Measurements from ENCODE around the gene NFIA.

Gene NFIA

DNA sequence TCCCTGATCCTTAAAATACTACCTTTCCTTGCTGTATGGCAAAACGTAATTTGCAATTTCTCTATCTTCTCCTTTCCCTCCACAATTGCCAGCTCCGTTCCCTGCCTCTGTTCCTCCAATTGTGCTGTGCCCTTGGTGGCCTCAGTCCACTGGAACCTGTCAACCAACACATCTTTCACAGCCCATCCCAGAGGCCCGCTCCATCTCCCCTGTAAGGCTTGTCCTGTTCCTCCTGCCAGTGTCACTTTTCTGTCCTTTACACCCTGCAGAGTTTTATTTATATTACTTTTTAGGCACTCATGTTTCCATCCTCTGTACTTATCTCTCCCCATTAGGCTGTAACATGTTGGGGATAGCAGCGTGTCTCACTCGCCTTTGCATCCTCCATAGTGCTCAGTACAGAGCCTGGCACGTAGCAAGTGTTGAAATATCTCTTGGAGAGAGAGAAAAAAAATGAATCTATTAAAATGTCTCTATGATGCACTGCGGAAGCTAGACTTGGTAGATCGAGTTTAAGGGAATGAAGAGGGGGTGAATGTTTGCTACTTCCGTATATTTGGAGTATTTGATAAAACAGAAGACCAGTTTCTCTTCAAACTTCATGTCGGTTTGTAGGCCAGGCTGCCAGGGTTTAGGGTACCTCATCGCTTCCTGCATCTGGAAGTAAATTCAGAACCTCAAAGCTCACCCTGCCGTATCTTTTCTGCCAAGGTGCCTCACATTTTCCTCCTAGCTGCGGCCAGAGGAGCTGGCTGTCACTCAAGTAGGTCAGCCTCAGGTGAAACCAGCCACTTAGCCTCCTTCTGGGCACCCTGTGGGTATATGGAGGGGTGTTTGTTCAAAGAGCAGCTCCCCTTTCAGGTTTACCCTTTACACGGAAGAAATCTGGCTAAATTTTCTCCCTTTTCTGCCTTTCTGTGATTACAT is 338.8 kb downstream of the NFIA start:
- DNase-seq, result no peak

GRCh38 chr1:61423643-61424042 is 341.3 kb downstream of the NFIA start:
- DNase-seq, result no peak

- no peak for DNase-seq
Observed at GRCh38 chr1:61424382-61424781, 342.0 kb downstream of the NFIA start.

DNA sequence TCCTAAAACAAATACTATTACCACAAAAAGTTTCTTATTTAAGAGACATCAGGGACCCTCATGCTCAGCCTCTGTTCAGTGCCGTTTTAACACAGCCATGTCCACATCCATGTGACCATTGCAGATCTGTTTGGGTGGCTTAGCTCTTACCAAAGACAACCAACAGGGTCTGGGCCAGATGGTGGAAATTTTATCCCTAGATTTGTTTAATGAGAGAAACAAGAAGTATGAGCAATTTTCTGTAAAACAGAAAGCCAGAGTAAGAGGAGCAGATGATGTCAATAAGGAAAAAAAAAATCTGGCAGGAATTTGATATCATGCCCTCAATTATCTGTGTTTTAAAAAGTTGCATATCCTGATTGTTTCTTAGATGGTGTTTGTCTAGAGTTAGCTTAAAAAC is 342.7 kb downstream of the NFIA start:
- DNase-seq, result no peak

GRCh38 chr1:61426254-61426653 is 343.9 kb downstream of the NFIA start:
- DNase-seq, result no peak

DNA sequence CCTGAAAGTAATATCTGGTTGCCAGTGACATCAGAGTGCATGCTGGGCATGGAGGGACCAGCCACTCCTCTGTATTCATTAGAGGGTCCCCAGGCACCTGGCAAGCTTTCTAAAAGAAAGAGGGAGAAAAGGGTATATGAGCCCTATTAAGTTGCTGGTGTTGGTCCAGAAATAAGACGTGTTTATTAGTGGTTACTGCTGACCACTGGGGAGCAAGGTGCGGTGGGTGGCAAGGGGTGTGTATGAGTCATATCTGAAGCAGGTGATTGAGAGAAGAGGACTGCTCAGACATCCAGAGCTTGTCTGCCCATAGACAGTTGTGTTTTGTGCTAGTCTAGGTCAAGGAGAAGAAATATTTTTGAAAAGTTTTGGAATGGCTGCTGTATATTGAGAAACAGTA is 344.5 kb downstream of the NFIA start:
- no peak for DNase-seq

DNA sequence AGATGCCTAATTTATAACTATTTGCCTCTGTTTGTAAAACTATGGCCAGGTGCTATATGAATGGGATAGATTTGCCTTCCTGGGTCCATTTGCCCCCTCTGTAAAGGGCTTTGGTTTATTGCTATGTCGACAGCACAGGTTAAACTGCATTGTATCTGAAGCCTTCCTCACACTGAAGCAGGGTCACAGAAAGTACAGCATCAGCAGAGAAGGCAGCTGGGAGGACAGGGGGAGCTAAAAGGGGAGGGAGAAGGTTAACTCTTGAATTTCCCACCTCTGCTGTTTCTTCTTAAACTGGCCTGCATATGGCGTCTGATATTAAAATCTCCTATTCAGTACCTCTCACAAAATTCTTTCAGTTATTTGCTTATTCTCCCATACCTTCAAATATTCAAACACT is 345.1 kb downstream of the NFIA start:
- no peak for DNase-seq

DNA sequence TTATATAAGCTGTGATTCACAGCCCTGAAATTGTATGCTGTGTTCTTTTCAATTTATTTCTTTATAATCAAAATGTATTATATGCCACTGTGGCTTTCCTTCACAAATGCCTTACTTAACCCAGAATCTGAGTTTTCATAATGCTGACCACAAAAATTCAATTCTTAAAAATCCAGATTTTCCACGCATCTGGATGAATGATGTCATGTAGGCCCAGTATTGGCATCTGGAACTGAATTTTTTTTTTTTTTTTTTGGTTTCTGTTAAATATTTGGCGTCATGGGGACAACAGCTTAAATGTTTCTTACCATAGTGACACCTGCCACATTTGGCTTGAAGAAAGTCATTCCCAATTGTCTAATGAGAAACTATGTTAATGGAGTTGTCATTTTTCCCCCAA is 345.8 kb downstream of the NFIA start:
- DNase-seq, result no peak

GRCh38 chr1:61432616-61433388 is 350.4 kb downstream of the NFIA start:
- no peak for DNase-seq

DNA sequence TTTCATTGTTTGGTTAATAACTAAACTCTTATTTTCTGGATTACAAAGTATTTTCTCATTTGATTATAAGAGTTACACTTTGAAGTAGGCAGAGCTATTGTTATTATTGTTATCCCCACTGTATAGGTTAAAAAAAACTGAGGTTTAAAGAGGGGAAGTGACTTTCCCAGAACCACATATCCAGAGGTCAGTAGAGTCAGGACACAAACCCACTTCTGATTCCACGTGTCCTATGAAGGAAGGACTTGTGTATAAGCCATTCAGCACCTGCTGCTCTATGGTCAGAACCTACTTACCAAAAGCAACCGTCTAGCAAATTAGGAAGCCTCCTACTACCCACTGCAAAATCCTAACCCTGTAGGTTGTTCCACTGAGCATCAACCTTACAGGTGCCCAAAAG is 351.3 kb downstream of the NFIA start:
- no peak for DNase-seq

GRCh38 chr1:61434276-61434675 is 351.9 kb downstream of the NFIA start:
- no peak for DNase-seq

DNA sequence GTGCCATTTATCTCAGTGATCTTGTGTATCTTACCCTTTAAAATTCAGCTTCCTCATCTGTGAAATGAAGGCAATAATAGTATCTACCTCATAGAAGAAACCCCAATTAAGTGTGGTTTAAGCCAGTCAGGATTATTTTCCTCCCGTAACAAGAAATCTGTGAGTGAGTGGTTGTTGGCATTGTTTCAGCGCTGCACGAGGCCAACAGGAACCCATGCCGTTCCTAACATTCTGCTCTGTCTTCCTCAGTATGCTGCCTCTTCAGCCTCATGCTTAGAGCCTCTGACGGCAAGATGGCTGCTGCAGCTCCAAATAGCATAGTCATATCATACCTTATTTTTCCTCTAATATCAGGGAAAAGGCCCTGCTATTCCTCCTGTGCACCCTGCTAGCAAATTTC is 352.9 kb downstream of the NFIA start:
- no peak for DNase-seq

GRCh38 chr1:61436016-61436415 is 353.7 kb downstream of the NFIA start:
- DNase-seq, result no peak

- no peak for DNase-seq
Observed at GRCh38 chr1:61436491-61437120, 354.2 kb downstream of the NFIA start.

DNA sequence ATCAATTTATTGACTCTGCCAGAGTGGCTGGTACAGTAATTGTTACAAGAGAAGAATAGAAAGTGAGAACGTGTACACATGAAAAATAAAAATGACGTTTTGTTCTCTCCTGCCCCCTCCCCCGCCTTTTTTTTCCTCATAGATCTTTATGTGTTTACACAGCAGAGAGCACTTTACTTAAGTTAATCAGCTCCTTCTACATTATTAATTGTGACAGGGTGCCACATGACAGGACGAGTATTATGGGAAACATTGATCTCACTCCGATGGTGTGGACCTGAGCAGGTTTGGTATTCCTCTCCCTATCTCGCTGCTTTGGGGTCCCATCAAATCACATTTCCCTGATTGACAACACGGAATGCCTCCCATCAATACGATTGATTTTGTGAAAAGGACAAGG is 356.9 kb downstream of the NFIA start:
- no peak for DNase-seq

- no peak for DNase-seq
Observed at GRCh38 chr1:61441723-61442262, 359.4 kb downstream of the NFIA start.

DNA sequence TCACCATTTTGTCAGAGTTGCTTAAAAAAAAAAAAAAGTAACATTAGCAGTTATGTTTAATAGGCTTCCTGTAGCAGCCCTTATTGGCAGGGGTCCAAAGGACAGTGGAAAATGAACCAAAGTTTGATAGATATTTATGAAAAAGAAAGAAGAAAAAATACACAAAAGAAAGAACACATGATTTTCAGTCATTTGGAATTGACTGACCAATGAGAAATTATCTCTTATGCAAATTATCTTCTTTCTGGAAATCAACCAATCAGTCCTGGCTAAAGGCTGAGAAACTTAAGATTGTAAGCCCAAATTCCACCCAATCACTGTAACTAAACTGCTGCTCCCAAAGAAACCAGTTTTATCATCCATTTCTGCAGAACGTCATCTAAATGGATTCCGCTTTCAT is 360.2 kb downstream of the NFIA start:
- no peak for DNase-seq

GRCh38 chr1:61444288-61444687 is 361.9 kb downstream of the NFIA start:
- no peak for DNase-seq

DNA sequence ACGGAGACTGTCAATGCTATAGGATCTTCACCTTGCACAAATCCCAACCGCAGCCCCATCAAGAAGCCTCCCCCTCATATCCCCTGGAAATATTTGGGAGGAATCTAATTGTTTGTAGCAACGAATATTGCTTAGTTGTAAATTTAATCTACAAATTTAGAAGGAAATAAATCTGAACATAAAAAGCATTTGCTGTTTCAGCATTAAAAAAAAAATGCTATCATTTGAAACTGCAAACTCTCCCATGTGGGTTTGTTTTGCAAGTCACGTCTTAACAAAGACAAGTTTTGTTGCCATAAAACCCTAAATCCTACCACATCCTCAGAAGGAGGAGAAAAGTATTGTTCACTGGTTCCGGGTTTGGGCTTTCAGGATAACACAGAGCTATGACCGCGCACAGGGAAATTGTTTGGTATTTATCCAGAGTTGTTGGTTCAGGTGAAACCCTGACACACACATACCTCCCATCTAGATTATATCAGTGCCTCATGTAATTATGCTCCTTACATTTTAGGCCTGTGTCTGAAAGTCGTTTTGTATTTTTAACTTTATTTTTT is 363.0 kb downstream of the NFIA start:
- DNase-seq, result no peak

GRCh38 chr1:61446531-61446991 is 364.2 kb downstream of the NFIA start:
- DNase-seq, result no peak

GRCh38 chr1:61447106-61447967 is 365.0 kb downstream of the NFIA start:
- DNase-seq, result no peak

DNA sequence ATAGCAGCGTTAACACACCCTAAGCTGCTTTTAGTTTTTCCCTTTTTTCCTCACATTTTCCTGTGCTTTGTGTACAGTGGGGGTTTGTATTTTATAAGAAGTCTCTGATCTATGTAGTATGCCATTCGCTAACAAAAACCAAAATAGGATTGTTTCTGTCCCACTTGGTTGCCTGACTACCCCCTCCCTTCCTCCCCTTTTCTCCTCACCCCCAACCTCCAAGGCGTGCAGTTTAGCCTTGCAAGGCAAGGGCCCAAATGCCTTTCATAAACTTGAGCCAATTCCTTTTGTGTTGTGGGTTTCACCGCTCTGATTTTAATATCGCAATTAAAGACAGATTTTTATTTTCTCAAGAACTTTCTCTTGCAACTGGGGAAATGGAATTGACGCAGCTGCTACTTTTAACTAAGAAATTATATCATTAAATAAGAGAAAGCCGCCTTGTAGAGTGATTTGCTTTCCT is 365.6 kb downstream of the NFIA start:
- DNase-seq, result no peak
